HepG2 (cell line): Measurements from ENCODE around the gene CTSW. TPM values are rescaled to one million over a fixed set of nuclear protein-coding genes. Genes with fewer than 3 reads are reported as not detected.

ENCODE experiments used
- AKAP8 ChIP-seq: sonication (generic); formaldehyde crosslinking; IDR thresholded peaks from 2 replicates; pipeline ENCODE4 v1.5.1; 2020; ENCODE audit warnings: mild to moderate bottlenecking, missing genetic modification reagents
- ARID2 ChIP-seq: sonication (generic); formaldehyde crosslinking; IDR thresholded peaks from 2 replicates; pipeline ENCODE4 v1.8.1; 2022; ENCODE audit warnings: mild to moderate bottlenecking, missing genetic modification reagents, borderline replicate concordance
- ATF6 ChIP-seq: sonication (generic); formaldehyde crosslinking; conservative IDR thresholded peaks from 2 replicates; pipeline ENCODE4 v1.4.0; 2020; ENCODE audit warnings: missing genetic modification reagents
- ATF7-NPFF ChIP-seq: sonication (generic); formaldehyde crosslinking; IDR thresholded peaks from 2 replicates; pipeline ENCODE4 v1.8.1; 2023; ENCODE audit warnings: mild to moderate bottlenecking, low read depth, missing genetic modification reagents, moderate library complexity
- ATRX ChIP-seq: sonication (generic); formaldehyde crosslinking; IDR thresholded peaks from 2 replicates; pipeline ENCODE4 v1.4.0; 2020; ENCODE audit warnings: missing genetic modification reagents, borderline replicate concordance
- CBX2 ChIP-seq, 2 experiments: fragments of 200-600 bp in 1 of 2; sonication (generic); formaldehyde crosslinking in 1 of 2; IDR thresholded peaks; 2 replicates each; pipeline versions ENCODE4 v1.7.0 to v1.8.1; 2018 to 2022; ENCODE audit warnings: low read depth in 2 of 2, low read length in 1 of 2, mild to moderate bottlenecking in 1 of 2, missing genetic modification reagents in 1 of 2
- CCDC6 ChIP-seq: sonication (generic); formaldehyde crosslinking; IDR thresholded peaks from 2 replicates; pipeline ENCODE4 v1.8.1; 2022; ENCODE audit warnings: mild to moderate bottlenecking, missing genetic modification reagents, moderate library complexity
- DBP ChIP-seq: sonication (generic); formaldehyde crosslinking; IDR thresholded peaks from 2 replicates; pipeline ENCODE4 v1.4.0; 2020; ENCODE audit warnings: missing genetic modification reagents; ENCODE audit errors: not compliant biosample characterization
- FOXO4 ChIP-seq: sonication (generic); formaldehyde crosslinking; conservative IDR thresholded peaks from 2 replicates; pipeline ENCODE4 v1.8.1; 2023; ENCODE audit warnings: missing genetic modification reagents
- GZF1 ChIP-seq: sonication (generic); formaldehyde crosslinking; IDR thresholded peaks from 2 replicates; pipeline ENCODE4 v1.5.1; 2020; ENCODE audit warnings: mild to moderate bottlenecking, missing genetic modification reagents
- HDAC1 ChIP-seq: sonication (generic); formaldehyde crosslinking; IDR thresholded peaks from 2 replicates; pipeline ENCODE4 v1.5.1; 2020; ENCODE audit warnings: mild to moderate bottlenecking, missing genetic modification reagents
- NR2F6 ChIP-seq, 2 experiments: IDR thresholded peaks; 2 replicates each; pipeline ENCODE4 v1.6.1; 2016; ENCODE audit warnings: antibody characterized with exemption in 1 of 2, mild to moderate bottlenecking in 1 of 2
- SIN3B ChIP-seq: fragments of 150-350 bp; IDR thresholded peaks from 2 replicates; pipeline ENCODE4 v1.6.1; 2014; ENCODE audit warnings: low read length
- SYNCRIP ChIP-seq: fragments of 200-400 bp; formaldehyde crosslinking; IDR thresholded peaks from 2 replicates; pipeline ENCODE4 v1.6.1; 2018; ENCODE audit warnings: mild to moderate bottlenecking, low read depth, low read length; ENCODE audit not compliant: insufficient read depth
- polyA plus RNA-seq, 8 experiments: library from polyadenylated mRNA; depleted of rRNA in 3 of 8; stranded (reverse) in 7 of 8; unstranded in 1 of 8; fragments of >200 nt; fragmentation: Illumina TruSeq in 4 of 8; extraction: Trizol in 4 of 8; gene quantifications; 2 replicates each; pipeline versions ENCODE4 v1.2.1 to v1.2.3, GENCODE V29; 2011 to 2016; ENCODE audit warnings: low read depth in 4 of 8, missing spikeins in 1 of 8, mixed read lengths in 1 of 8; ENCODE audit not compliant: insufficient read depth in 1 of 8
- total RNA-seq, 5 experiments: library from RNA; depleted of rRNA; stranded (reverse); fragments of >200 nt; fragmentation: Illumina TruSeq; extraction: Trizol; gene quantifications; 2 replicates each; pipeline ENCODE4 v1.2.3, GENCODE V29; 2016; ENCODE audit warnings: low read depth in 1 of 5
- TF ChIP-seq, protein P1 (sequence below): IDR thresholded peaks from 2 replicates; pipeline ENCODE4 v1.6.1; 2016; ENCODE audit warnings: low read depth, missing genetic modification reagents, missing compliant biosample characterization
- TF ChIP-seq, protein P2 (sequence below): IDR thresholded peaks from 2 replicates; pipeline ENCODE4 v1.6.1; 2016; ENCODE audit warnings: mild to moderate bottlenecking, missing biosample characterization, missing genetic modification reagents
- TF ChIP-seq, protein P3 (sequence below): sonication (generic); formaldehyde crosslinking; IDR thresholded peaks from 2 replicates; pipeline ENCODE4 v1.4.0; 2020; ENCODE audit warnings: mild to moderate bottlenecking, missing genetic modification reagents, borderline replicate concordance

CTSW gene
- total and polyA plus RNA-seq, 2 of the 13 experiments (the other 11 are each of a cell fraction or from before 2014, with no cell fraction given), result 0.09 TPM; not detected in 1

DNA sequence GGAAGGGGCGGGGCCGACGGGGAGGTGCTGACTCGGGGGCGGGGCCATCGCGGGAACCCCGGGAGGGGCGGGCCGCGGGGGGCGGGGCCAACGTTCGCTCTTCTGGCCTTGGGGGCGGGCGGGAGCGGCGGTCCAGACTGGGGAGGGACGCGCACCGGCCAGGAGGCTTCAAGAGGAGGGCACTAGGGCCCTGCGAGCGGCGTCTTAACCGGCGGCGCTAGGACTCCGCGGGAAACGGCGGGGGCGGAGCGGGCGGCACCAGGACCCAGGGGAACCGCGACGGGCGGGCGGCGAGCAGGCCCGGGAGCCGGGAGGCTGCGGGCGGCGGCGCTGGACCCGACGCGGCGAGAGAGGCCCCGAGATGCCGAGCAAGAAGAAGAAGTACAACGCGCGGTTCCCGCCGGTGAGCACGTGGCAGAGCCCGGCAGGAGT lies 39.5 kb downstream of the CTSW start, which contains the start of gene DRAP1 (continued):
- TF ChIP-seq, protein P1, sequence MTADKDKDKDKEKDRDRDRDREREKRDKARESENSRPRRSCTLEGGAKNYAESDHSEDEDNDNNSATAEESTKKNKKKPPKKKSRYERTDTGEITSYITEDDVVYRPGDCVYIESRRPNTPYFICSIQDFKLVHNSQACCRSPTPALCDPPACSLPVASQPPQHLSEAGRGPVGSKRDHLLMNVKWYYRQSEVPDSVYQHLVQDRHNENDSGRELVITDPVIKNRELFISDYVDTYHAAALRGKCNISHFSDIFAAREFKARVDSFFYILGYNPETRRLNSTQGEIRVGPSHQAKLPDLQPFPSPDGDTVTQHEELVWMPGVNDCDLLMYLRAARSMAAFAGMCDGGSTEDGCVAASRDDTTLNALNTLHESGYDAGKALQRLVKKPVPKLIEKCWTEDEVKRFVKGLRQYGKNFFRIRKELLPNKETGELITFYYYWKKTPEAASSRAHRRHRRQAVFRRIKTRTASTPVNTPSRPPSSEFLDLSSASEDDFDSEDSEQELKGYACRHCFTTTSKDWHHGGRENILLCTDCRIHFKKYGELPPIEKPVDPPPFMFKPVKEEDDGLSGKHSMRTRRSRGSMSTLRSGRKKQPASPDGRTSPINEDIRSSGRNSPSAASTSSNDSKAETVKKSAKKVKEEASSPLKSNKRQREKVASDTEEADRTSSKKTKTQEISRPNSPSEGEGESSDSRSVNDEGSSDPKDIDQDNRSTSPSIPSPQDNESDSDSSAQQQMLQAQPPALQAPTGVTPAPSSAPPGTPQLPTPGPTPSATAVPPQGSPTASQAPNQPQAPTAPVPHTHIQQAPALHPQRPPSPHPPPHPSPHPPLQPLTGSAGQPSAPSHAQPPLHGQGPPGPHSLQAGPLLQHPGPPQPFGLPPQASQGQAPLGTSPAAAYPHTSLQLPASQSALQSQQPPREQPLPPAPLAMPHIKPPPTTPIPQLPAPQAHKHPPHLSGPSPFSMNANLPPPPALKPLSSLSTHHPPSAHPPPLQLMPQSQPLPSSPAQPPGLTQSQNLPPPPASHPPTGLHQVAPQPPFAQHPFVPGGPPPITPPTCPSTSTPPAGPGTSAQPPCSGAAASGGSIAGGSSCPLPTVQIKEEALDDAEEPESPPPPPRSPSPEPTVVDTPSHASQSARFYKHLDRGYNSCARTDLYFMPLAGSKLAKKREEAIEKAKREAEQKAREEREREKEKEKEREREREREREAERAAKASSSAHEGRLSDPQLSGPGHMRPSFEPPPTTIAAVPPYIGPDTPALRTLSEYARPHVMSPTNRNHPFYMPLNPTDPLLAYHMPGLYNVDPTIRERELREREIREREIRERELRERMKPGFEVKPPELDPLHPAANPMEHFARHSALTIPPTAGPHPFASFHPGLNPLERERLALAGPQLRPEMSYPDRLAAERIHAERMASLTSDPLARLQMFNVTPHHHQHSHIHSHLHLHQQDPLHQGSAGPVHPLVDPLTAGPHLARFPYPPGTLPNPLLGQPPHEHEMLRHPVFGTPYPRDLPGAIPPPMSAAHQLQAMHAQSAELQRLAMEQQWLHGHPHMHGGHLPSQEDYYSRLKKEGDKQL (CRISPR knock-in tag), result peak; percentile 80; the same call in 1 of the 2 replicates
- TF ChIP-seq ARID2 (no peak), SYNCRIP (no peak), CCDC6 (CRISPR knock-in tag) (no peak; the same call in 1 of the 2 replicates), DBP (CRISPR knock-in tag) (no peak), GZF1 (CRISPR knock-in tag) (no peak), AKAP8 (no peak), FOXO4 (CRISPR knock-in tag) (0 out of 2 replicates have a peak, but pooled peaks have one; percentile 7), HDAC1 (CRISPR knock-in tag) (no peak; the same call in 1 of the 2 replicates), ATF7-NPFF (peak; percentile 86), ATF6 (CRISPR knock-in tag) (no peak), SIN3B (peak; percentile 72), CBX2 (IDR thresholded peaks at IDR 0.05; ENCODE audit: low read depth, low read length) (no peak), CBX2 (CRISPR knock-in tag; IDR thresholded peaks at IDR 0.05; ENCODE audit: low read depth) (no peak), NR2F6 (IDR thresholded peaks at IDR 0.05) (no peak), NR2F6 (CRISPR knock-in tag; IDR thresholded peaks at IDR 0.05) (peak; percentile 68), ATRX (CRISPR knock-in tag) (no peak)
- TF ChIP-seq, protein P2, sequence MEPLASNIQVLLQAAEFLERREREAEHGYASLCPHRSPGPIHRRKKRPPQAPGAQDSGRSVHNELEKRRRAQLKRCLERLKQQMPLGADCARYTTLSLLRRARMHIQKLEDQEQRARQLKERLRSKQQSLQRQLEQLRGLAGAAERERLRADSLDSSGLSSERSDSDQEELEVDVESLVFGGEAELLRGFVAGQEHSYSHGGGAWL, result 0 out of 2 replicates have a peak, but pooled peaks have one; percentile 28
- TF ChIP-seq, protein P3, sequence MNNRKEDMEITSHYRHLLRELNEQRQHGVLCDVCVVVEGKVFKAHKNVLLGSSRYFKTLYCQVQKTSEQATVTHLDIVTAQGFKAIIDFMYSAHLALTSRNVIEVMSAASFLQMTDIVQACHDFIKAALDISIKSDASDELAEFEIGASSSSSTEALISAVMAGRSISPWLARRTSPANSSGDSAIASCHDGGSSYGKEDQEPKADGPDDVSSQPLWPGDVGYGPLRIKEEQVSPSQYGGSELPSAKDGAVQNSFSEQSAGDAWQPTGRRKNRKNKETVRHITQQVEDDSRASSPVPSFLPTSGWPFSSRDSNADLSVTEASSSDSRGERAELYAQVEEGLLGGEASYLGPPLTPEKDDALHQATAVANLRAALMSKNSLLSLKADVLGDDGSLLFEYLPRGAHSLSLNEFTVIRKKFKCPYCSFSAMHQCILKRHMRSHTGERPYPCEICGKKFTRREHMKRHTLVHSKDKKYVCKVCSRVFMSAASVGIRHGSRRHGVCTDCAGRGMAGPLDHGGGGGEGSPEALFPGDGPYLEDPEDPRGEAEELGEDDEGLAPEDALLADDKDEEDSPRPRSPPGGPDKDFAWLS (CRISPR knock-in tag), result no peak
